Left kidney (tissue), 2 donors: Measurements from ENCODE around the gene CDC42SE1. TPM values are rescaled to one million over a fixed set of nuclear protein-coding genes. Genes with fewer than 3 reads are reported as not detected.

Experiments used
- DNase-seq: peaks from one replicate; pipeline ENCODE4 v3.0.0-alpha.2; 2013
- polyA plus RNA-seq: library from polyadenylated mRNA; unstranded; fragments of 120-200 nt; gene quantifications from one replicate; pipeline ENCODE4 v1.2.1, GENCODE V29; 2013; ENCODE audit not compliant: insufficient read length

The CDC42SE1 gene
- polyA plus RNA-seq, 1 donor = 88.6 TPM

DNA sequence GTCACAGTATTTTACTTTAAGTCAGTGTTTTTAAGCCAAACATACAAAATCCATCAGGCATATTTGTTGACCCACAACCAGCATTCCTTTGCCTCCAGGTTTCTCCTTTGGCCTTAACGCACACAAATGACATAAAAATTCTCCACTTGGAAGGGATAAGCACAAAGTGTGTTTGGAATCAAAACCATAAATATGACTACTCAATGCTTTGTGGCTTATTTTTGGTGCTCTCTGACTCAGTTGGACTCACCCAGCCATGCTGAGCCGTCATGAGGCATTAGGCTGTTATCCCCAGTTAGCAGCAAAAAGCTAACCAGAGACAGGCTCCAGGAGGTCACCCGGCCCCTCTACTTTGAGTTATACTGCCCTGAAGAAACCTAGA is 50.2 kb downstream of the CDC42SE1 start:
- DNase-seq = no peak

DNA sequence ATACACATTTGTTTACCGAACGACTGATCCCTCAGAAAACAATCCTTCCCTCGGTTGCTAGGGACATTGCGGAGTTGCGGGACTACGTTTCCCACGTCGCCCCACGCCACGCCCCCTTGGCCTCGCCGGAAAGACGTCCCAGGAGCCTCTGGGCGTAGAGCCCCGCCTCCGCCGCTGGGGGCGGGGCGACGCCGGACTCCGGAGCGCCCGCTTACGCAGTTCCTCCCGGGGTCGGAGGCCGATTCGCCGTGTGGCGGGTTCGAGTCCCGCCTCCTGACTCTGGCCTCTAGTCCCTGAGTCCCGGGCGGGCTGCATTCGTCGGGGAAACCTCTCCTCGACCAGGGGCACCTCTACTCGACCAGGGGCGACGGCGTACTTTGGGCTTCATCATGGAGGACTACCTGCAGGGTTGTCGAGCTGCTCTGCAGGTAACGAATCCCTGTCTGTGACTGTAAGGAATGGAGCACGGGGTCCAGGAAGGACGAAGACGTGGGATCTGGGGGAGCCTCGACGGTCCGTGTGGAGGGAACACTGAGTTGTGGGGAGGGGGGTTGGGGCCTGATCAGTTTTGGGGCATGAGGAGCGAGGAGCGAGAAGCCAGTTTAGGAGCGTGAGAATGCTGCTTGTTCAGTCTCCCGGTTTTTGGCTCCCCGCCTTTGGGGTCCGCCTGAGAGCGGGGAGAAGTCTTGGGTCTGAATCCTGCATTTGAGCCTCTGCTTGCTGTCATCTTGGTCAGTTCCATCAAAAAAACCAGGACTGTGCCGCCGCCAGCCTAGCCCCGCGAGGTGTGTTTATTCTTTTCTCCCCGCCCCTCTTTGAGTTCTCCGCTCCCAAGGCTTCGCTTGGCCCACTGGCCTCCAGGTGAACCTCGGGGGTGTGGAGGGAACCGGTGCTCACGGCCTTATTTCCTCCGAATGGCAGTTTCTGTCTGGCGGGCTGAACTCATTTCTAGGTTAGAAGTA is 50.9 kb downstream of the CDC42SE1 start, which contains the start of gene PRUNE1:
PRUNE1 (plus strand) TSS at position 206 of the 962 bp plus-strand sequence; CDS start at position 390, 184 bp downstream.
- DNase-seq = peak; percentile 95

DNA sequence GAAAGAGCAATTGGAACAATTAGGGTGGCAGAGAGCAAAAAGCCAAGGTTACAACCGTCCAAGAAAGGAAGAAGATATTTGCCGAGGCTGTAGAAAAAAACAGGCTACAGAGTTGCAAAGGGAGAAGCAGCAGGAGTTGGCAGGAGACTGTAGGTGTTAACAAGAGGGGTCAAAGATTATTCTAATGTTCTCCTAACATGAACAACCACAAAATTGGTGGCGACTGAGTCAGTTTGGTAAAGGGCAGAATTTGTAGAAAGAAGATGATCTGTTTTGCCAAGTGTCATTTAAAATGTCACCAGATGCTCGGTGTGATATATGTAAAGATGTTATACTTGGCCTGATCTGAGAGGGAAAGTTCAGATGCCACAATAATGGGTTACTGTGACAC is 51.6 kb downstream of the CDC42SE1 start:
- no peak for DNase-seq

DNA sequence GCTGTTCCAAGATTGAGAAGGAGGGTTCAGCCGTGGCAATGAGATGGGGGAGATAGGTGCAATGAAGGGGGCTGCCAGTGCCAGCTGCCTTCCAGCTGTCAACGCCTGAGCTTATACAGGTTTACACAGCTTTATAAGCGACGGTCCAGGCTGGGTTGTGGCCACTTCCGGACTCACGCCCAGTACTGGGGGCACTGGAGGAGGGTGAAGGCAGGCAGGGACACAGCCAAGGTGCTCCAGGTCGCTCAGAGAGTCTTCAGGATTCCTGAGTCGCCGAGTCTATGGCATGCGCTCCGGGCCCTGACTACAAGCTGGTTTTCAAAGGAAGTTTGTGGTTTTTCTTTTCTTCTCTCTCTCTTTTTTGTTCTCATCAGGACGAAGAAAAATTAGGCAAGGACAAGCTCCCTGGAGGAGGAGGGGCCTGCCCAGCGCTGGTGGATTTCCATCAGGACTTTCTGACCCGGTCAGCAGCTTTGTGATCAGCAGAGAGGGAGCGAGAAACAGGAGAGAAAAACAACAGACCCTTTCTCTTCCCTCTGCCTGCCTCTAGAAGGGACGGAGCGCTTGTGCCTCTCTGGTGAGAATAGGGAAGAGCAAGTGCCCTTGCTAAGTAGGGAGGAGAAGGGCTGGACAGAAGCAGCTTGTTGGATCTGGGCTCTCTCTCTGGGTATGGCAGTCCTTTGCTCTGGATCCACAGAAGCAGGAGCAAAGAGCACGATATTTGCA is 52.9 kb downstream of the CDC42SE1 start, which contains the start of gene MINDY1:
MINDY1 (minus strand) TSS at position 576 of the 726 bp plus-strand sequence. CDS start 4,285 bp downstream, outside the sequence.
- peak; percentile 84 for DNase-seq

DNA sequence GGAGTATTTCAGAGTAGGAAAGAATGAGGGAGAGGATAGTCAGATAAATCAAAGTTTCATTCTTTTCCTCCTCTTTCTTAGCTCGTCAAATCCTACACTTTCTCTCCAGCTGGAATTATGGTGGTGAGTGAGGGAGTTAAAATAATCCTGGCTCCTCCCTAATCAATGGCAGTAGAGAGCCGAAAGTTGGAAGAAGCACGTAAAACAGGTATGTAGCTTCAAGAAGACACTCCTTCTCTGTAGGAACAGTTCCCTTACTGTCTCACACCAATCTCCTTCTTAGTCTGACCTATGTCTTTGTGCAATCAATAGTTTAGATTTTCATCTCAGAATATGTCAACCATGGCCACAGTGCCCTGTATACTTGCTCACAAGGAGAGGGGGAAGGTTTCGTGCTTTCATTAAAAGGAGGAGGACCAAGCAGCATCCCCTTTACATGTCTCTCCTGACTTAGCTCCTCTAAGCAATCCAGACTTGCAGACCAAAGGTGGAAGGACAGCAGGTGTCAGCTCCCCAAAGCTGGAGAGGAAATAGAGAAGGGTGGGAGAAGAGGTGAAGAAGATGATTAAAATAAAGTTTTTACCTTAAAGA is 53.6 kb downstream of the CDC42SE1 start:
- no peak for DNase-seq

DNA sequence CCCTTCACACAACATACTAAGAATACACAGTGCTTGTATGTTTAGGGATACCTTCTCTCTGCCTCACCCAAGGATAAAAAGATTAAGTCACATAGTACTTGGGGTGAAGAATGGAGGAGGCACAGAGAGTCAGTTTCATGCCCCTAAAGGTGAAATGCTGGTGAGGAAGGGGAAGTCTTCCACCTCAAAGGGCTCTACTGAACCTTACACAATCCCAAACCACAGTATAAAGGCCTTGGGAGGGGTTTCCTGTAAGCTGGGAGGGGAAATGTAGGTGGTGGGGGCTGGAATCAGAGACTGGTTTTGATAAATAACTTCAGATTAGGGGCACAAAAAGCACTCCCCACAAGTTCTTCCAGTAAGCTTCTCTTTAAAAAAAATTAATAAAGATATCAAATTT is 56.2 kb downstream of the CDC42SE1 start:
- no peak for DNase-seq

DNA sequence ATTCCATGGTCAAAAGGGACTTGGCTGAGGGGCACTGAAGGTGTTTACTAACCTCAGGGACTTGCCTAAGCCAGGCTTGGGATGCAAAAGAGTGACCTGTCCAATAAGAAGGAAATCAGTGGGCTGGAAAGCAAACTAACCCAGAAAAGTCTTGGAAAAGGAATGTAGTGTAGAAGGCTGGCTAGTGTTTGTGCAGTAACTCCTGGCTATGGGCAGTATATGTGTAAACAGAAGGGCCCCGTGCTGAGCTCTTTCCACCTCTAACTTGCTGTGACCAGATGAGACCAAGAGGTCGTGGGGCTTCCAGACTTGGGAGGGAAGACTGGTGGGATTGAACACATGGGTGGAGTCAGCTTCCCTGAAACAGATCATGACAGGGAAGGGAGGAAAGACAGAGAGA is 56.8 kb downstream of the CDC42SE1 start:
- DNase-seq = no peak

DNA sequence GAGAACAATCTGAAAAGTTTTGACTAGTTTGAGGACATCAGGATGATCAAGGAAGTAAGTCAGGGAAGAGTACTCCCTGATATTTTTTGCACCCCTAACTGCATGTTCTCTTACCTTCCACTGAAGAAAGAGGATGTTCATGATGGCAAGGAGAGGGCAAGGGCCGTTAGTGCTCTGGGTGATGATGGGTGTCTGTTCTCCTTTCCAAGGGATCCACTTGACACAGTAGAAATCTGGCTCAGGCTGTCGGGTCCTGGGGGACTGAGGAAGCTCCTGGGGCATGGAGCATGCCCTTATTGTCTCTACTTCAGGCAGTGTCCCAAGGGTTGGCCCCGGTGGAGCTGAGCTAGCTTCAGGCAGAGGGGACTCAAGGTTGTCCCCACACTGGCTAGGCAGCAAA is 57.4 kb downstream of the CDC42SE1 start:
- DNase-seq = no peak

DNA sequence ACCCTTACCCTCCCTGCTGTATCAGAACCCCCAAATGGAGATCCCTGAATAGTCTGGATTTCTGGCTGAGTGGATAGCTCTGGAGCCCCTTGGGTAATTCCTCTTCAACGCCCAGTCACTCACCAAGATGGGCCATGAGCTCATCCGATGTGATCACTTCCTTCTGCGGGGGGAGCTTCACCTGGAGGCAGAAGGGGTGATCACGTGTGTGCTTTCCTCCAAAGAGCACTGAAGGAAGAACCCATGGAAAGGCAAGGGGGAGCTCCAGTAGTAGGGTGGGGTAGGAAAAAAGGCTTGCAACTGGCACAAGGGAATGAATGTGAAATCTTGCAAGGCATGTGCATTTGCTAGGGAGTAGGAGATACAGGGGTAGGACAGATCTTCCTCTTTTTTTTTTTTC is 57.8 kb downstream of the CDC42SE1 start:
- no peak for DNase-seq

Other genes starting within 250 kb of the CDC42SE1 start
- 64.4 TPM for gene ARNT, start 183.0 kb downstream of the CDC42SE1 start, polyA plus RNA-seq
- 0.22 TPM for gene CTXND2, start 172.5 kb downstream of the CDC42SE1 start, polyA plus RNA-seq
- 108 TPM for gene SETDB1, start 133.3 kb downstream of the CDC42SE1 start, polyA plus RNA-seq
- gene CERS2, start 84.8 kb downstream of the CDC42SE1 start, polyA plus RNA-seq = 307 TPM
- gene ANXA9, start 77.3 kb downstream of the CDC42SE1 start, polyA plus RNA-seq = 17.1 TPM
- gene MINDY1, start 52.7 kb downstream of the CDC42SE1 start, polyA plus RNA-seq = 47.9 TPM
- 47.6 TPM for gene PRUNE1, start 51.2 kb downstream of the CDC42SE1 start, polyA plus RNA-seq
- gene BNIPL, start 23.0 kb downstream of the CDC42SE1 start, polyA plus RNA-seq = 3.4 TPM
- 10.0 TPM for gene C1orf56, start 11.9 kb downstream of the CDC42SE1 start, polyA plus RNA-seq
- gene MLLT11, start 775 bp upstream of the CDC42SE1 start, polyA plus RNA-seq = 25.4 TPM
- gene GABPB2, start 11.1 kb upstream of the CDC42SE1 start, polyA plus RNA-seq = 16.2 TPM
- 29.8 TPM for gene SEMA6C, start 87.0 kb upstream of the CDC42SE1 start, polyA plus RNA-seq
- 1.6 TPM for gene TNFAIP8L2, start 97.0 kb upstream of the CDC42SE1 start, polyA plus RNA-seq
- gene LYSMD1, start 106.3 kb upstream of the CDC42SE1 start, polyA plus RNA-seq = 16.9 TPM
- gene SCNM1, start 106.5 kb upstream of the CDC42SE1 start, polyA plus RNA-seq = 42.3 TPM
- 1.7 TPM for gene TMOD4, start 116.4 kb upstream of the CDC42SE1 start, polyA plus RNA-seq
- gene VPS72, start 130.6 kb upstream of the CDC42SE1 start, polyA plus RNA-seq = 67.6 TPM
- gene PIP5K1A, start 138.9 kb upstream of the CDC42SE1 start, polyA plus RNA-seq = 92.7 TPM
- 181 TPM for gene PSMD4, start 195.1 kb upstream of the CDC42SE1 start, polyA plus RNA-seq
- 21.2 TPM for gene ZNF687, start 222.7 kb upstream of the CDC42SE1 start, polyA plus RNA-seq